Tibial nerve (tissue), 4 donors: ENCODE results near the gene PARP16. TPM values are rescaled to one million over a fixed set of nuclear protein-coding genes. Genes with fewer than 3 reads are reported as not detected.
A peak's percentile ranks its signal among the peaks of the same experiment; 100 is the strongest.

Source experiments
- DNase-seq, 2 donors: peaks; one replicate each; pipeline ENCODE4 v3.0.0-alpha.2; 2019; ENCODE audit warnings: low spot score in 2 of 2
- H3K27ac ChIP-seq, 4 donors: fragments of 200-600 bp; sonication (generic) in 3 of 4; one replicate each; pipeline ENCODE4 v1.5.1; 2017 to 2019; ENCODE audit warnings: mild to moderate bottlenecking in 1 of 4
- H3K27me3 ChIP-seq, 2 donors: fragments of 200-600 bp; sonication (generic) in 1 of 2; one replicate each; pipeline versions ENCODE4 v1.5.1 to v1.6.0; 2017 to 2019
- H3K36me3 ChIP-seq, 3 donors: fragments of 200-600 bp; sonication (generic); one replicate each; pipeline ENCODE4 v1.5.1; 2018 to 2019
- H3K4me1 ChIP-seq, 4 donors: fragments of 200-600 bp; sonication (generic) in 3 of 4; one replicate each; pipeline ENCODE4 v1.5.1; 2017 to 2019
- H3K4me3 ChIP-seq, 4 donors: fragments of 200-600 bp; sonication (generic) in 3 of 4; one replicate each; pipeline ENCODE4 v1.5.1; 2017 to 2019; ENCODE audit warnings: mild to moderate bottlenecking in 1 of 4, moderate library complexity in 1 of 4
- H3K9me3 ChIP-seq, 4 donors: fragments of 200-600 bp; sonication (generic) in 3 of 4; one replicate each; pipeline ENCODE4 v1.5.1; 2017 to 2019
- CTCF ChIP-seq, 5 experiments: fragments of 200-600 bp in 3 of 5; fragments of 450-650 bp in 2 of 5; sonication (generic) in 3 of 5; IDR thresholded peaks; one replicate each; pipeline ENCODE4 v1.5.1; 2016 to 2019; ENCODE audit warnings: antibody characterized with exemption in 5 of 5, mild to moderate bottlenecking in 3 of 5, moderate library complexity in 2 of 5
- EP300 ChIP-seq, 2 donors: sonication (generic); formaldehyde crosslinking; IDR thresholded peaks; one replicate each; pipeline ENCODE4 v1.6.1; 2017; ENCODE audit warnings: antibody characterized with exemption in 2 of 2, mild to moderate bottlenecking in 1 of 2
- POLR2A ChIP-seq, 2 donors: fragments of 450-650 bp; IDR thresholded peaks; one replicate each; pipeline ENCODE4 v1.6.1; 2017; ENCODE audit warnings: antibody characterized with exemption in 2 of 2, mild to moderate bottlenecking in 2 of 2, moderate library complexity in 2 of 2
- WGBS, 2 donors: methylation state at CpG; one replicate each; pipeline ENCODE4 v1.1.5; 2018; 5-methylcytosine and 5-hydroxymethylcytosine counted together
- total RNA-seq, 4 donors: library from RNA; depleted of rRNA; stranded (reverse); fragments of >200 nt; gene quantifications; one replicate each; pipeline ENCODE4 v1.1.0, GENCODE V29; 2016

Gene PARP16
- total RNA-seq, 4 donors from 2014 or later = 5.9 to 15.5 (median 12.1) TPM

GRCh38 chr15:65264863-65265430 is 21.7 kb downstream of the PARP16 start:
- no peaks in the 10 kb centered on the region for H3K27me3 ChIP-seq
- H3K36me3 ChIP-seq = peaks cover 0 to 71% (median 10%) of the 10 kb centered on the region in 3 donors
- H3K4me1 ChIP-seq = peaks cover 0 to 9% (median 0%) of the 10 kb centered on the region in 4 donors
- no peak overlapping the region for H3K27ac ChIP-seq
- 61 to 63% methylated on average over 2 of the region's 2 CpGs for WGBS, 2 donors
- no peak for DNase-seq
- no peaks in the 10 kb centered on the region for H3K9me3 ChIP-seq
- no peak for TF ChIP-seq EP300 (IDR thresholded peaks at IDR 0.05)
- no peak overlapping the region for H3K4me3 ChIP-seq

- Histone ChIP-seq H3K36me3 (peaks cover 0 to 74% (median 10%) of the 10 kb centered on the region in 3 donors), H3K27me3 (no peaks in the 10 kb centered on the region), H3K27ac (no peak overlapping the region), H3K9me3 (no peaks in the 10 kb centered on the region), H3K4me3 (no peak overlapping the region), H3K4me1 (peaks cover 0 to 18% (median 1%) of the 10 kb centered on the region in 4 donors)
- WGBS, 2 donors = 90 to 96% methylated on average over 4 of the region's 4 CpGs
- TF ChIP-seq POLR2A (IDR thresholded peaks at IDR 0.05) (no peak), EP300 (IDR thresholded peaks at IDR 0.05) (no peak), CTCF (IDR thresholded peaks at IDR 0.05) (no peak)
- DNase-seq = no peak
Observed at GRCh38 chr15:65263313-65263712, 23.4 kb downstream of the PARP16 start.

- Histone ChIP-seq H3K4me3 (no peak overlapping the region), H3K27me3 (no peaks in the 10 kb centered on the region), H3K36me3 (peaks cover 0 to 84% (median 10%) of the 10 kb centered on the region in 3 donors), H3K4me1 (peaks cover 0 to 26% (median 3%) of the 10 kb centered on the region in 4 donors), H3K27ac (peak overlapping the region in 1 of 4 donors; percentile 77), H3K9me3 (no peaks in the 10 kb centered on the region)
- WGBS, 2 donors = 90 to 91% methylated on average over 6 of the region's 6 CpGs
- TF ChIP-seq POLR2A (IDR thresholded peaks at IDR 0.05) (no peak), CTCF (IDR thresholded peaks at IDR 0.05) (no peak), EP300 (IDR thresholded peaks at IDR 0.05) (no peak)
- no peak for DNase-seq
Observed at GRCh38 chr15:65260968-65261367, 25.7 kb downstream of the PARP16 start.

- peak in 1 of 2 donors; percentile 36 for DNase-seq
- H3K27ac ChIP-seq = peak overlapping the region in 3 of 4 donors; percentile 44 to 77 (median 73)
Observed at GRCh38 chr15:65259367-65259797, 27.3 kb downstream of the PARP16 start.

GRCh38 chr15:65258375-65259262 is 28.1 kb downstream of the PARP16 start:
- 55 to 63% methylated on average over 5 of the region's 5 CpGs for WGBS, 2 donors
- H3K27ac ChIP-seq = peak overlapping the region in 3 of 4 donors; percentile 58 to 77 (median 73)
- peaks cover 0 to 26% (median 3%) of the 10 kb centered on the region in 4 donors for H3K4me1 ChIP-seq
- peaks cover 0 to 79% (median 10%) of the 10 kb centered on the region in 3 donors for H3K36me3 ChIP-seq
- TF ChIP-seq POLR2A (IDR thresholded peaks at IDR 0.05) = no peak
- peak in 1 of 2 donors; percentile 30 for TF ChIP-seq EP300 (IDR thresholded peaks at IDR 0.05)
- no peak for DNase-seq
- no peaks in the 10 kb centered on the region for H3K9me3 ChIP-seq
- no peaks in the 10 kb centered on the region for H3K27me3 ChIP-seq
- no peak overlapping the region for H3K4me3 ChIP-seq

More at GRCh38 chr15:65259367-65259797, 27.3 kb downstream of the PARP16 start:
- 76 to 81% methylated on average over 7 of the region's 7 CpGs for WGBS, 2 donors
- Histone ChIP-seq H3K4me3 (no peak overlapping the region), H3K4me1 (peaks cover 0 to 26% (median 3%) of the 10 kb centered on the region in 4 donors), H3K27me3 (no peaks in the 10 kb centered on the region), H3K36me3 (peaks cover 0 to 75% (median 10%) of the 10 kb centered on the region in 3 donors), H3K9me3 (no peaks in the 10 kb centered on the region)
- TF ChIP-seq CTCF (IDR thresholded peaks at IDR 0.05) = no peak
- TF ChIP-seq EP300 (IDR thresholded peaks at IDR 0.05) = peak in 1 of 2 donors; percentile 32
- no peak for TF ChIP-seq POLR2A (IDR thresholded peaks at IDR 0.05)
